ENCODE measurements around the gene ATG14. TPM values are rescaled to one million over a fixed set of nuclear protein-coding genes. Genes with fewer than 3 reads are reported as not detected.

The ATG14 gene
- total RNA-seq, 1 donor: 11.6 TPM

GRCh38 chr14:55332654-55333570 is 78.7 kb downstream of the ATG14 start:
- no peak for DNase-seq (ENCODE audit: low read depth)
- no peak for TF ChIP-seq CTCF (IDR thresholded peaks at IDR 0.05; ENCODE audit: insufficient read depth, low read length)
- H3K4me3 ChIP-seq (ENCODE audit: low read depth, low read length): no peak overlapping the region

- H3K4me3 ChIP-seq (ENCODE audit: low read depth, low read length): peak overlapping the region; percentile 20
- peak; percentile 30 for DNase-seq (ENCODE audit: low read depth)
- no peak for TF ChIP-seq CTCF (IDR thresholded peaks at IDR 0.05; ENCODE audit: insufficient read depth, low read length)
These were observed 81.5 kb downstream of the ATG14 start for GRCh38 chr14:55329999-55330710.

GRCh38 chr14:55328317-55328716 is 83.3 kb downstream of the ATG14 start:
- no peak overlapping the region for H3K4me3 ChIP-seq (ENCODE audit: low read depth, low read length)
- DNase-seq (ENCODE audit: low read depth): peak; percentile 51
- TF ChIP-seq CTCF (IDR thresholded peaks at IDR 0.05; ENCODE audit: insufficient read depth, low read length): no peak

- no peak overlapping the region for H3K4me3 ChIP-seq (ENCODE audit: low read depth, low read length)
- DNase-seq (ENCODE audit: low read depth): no peak
- TF ChIP-seq CTCF (IDR thresholded peaks at IDR 0.05; ENCODE audit: insufficient read depth, low read length): no peak
These were observed 84.5 kb downstream of the ATG14 start for GRCh38 chr14:55327179-55327578.

GRCh38 chr14:55324812-55325211 is 86.8 kb downstream of the ATG14 start:
- H3K4me3 ChIP-seq (ENCODE audit: low read depth, low read length): no peak overlapping the region
- no peak for DNase-seq (ENCODE audit: low read depth)
- TF ChIP-seq CTCF (IDR thresholded peaks at IDR 0.05; ENCODE audit: insufficient read depth, low read length): no peak

GRCh38 chr14:55323910-55324309 is 87.7 kb downstream of the ATG14 start:
- no peak for DNase-seq (ENCODE audit: low read depth)

More at GRCh38 chr14:55323910-55324309, 87.7 kb downstream of the ATG14 start:
- TF ChIP-seq CTCF (IDR thresholded peaks at IDR 0.05; ENCODE audit: insufficient read depth, low read length): no peak
- no peak overlapping the region for H3K4me3 ChIP-seq (ENCODE audit: low read depth, low read length)

Data from fibroblast of the aortic adventitia (primary cell).